Retinal pigment epithelial cell (primary cell): ENCODE results near the gene NDUFB4.
"Not testable (repeated sequence)": the region's sequence is repeated elsewhere in the genome, so short reads cannot be mapped to it uniquely, and the experiment has no call there.

Experiments
- DNase-seq: peaks from one replicate; pipeline ENCODE4 v3.0.0-alpha.2; 2010; ENCODE audit warnings: low read depth
- H3K4me3 ChIP-seq: 2 replicates; pipeline ENCODE4 v1.5.1; 2011; ENCODE audit warnings: mild to moderate bottlenecking, low read length, control low read depth, moderate library complexity
- TF ChIP-seq, protein P1 (sequence below): conservative IDR thresholded peaks from 2 replicates; pipeline ENCODE4 v1.5.1; 2011; ENCODE audit warnings: low read depth, low read length, control low read depth, inconsistent platforms

Gene NDUFB4

DNA sequence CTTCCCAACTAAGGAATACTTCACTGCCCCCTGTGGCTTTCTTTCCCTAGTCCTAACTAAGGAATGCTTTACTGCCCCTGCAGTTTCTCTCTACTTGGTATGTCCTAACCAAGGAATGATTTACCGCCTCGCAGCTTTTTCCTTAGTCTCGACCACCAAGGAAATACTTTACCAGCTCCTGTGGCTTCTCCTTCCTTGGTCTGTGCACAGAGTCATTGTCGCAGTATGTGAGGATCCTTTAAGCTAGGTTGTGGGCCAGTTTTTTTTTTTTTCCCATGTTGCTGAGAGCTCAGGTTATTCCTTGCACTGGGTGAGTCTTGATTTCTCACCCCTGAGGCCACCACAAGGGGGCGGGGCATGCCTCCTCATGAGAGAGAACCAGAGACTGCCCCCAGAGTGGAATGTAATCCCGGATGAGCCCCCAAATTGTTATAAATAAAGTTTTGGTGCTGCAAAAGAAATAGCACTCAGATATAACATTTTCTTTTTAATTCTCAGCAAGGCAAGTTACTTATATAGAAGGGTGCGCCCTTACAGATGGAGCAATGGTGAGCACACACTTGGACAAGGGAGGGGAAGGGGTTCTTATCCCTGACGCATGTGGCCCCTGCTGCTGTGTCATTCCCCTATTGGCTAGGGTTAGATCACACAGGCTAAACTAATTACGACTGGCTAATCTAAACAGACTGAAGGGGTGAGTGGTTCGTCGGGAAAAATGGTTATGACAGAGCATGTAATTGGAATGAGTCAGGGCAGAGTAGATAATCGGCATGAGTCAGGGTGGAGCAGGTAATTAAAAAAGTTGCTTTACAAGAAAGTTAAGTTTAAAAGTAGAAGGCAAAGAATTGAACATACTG lies 27.0 kb downstream of the NDUFB4 start:
- no peak overlapping the region for H3K4me3 ChIP-seq
- TF ChIP-seq, protein P1, sequence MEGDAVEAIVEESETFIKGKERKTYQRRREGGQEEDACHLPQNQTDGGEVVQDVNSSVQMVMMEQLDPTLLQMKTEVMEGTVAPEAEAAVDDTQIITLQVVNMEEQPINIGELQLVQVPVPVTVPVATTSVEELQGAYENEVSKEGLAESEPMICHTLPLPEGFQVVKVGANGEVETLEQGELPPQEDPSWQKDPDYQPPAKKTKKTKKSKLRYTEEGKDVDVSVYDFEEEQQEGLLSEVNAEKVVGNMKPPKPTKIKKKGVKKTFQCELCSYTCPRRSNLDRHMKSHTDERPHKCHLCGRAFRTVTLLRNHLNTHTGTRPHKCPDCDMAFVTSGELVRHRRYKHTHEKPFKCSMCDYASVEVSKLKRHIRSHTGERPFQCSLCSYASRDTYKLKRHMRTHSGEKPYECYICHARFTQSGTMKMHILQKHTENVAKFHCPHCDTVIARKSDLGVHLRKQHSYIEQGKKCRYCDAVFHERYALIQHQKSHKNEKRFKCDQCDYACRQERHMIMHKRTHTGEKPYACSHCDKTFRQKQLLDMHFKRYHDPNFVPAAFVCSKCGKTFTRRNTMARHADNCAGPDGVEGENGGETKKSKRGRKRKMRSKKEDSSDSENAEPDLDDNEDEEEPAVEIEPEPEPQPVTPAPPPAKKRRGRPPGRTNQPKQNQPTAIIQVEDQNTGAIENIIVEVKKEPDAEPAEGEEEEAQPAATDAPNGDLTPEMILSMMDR = no peak
- no peak for DNase-seq

DNA sequence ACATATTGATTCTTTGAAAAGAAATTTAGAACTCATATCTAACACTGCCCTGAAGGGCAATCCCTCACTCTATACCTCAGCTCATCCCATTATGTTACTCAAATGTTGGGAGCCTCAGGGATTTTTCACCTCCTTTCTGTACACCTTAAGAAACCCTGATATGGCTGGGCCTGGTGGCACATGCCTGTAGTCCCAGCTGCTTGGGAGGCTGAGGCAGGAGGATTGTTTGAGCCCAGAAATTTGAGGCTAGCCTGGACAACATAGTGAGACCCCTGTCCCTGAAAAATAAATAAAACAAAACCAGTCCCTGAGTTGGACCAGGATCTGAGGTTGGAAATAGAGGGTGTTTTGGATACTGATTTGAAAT lies 27.6 kb downstream of the NDUFB4 start:
- DNase-seq = no peak
- TF ChIP-seq, protein P1 = no peak
- H3K4me3 ChIP-seq = no peak overlapping the region

DNA sequence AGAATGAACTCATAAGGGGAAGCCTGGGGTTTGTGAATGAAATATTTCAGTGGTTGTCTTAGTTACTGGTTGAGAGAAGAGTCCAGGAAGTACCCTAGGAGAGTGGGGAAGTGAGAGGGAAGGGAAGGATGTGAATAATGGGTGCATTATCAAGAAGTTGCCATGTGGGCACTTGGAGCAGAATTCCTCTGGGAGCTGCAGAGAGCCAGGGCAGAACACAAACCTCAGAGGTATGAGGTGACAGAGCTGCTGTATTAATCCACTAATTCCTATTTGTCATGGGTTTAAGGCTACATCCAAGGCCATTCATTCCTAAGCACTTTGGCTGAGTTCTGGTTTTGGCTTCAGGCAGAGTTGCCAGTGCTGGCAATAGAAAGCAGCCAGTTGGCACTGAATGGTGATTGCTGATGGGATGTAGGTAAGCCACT lies 29.0 kb downstream of the NDUFB4 start:
- TF ChIP-seq, protein P1 = no peak
- H3K4me3 ChIP-seq = no peak overlapping the region
- DNase-seq = no peak

DNA sequence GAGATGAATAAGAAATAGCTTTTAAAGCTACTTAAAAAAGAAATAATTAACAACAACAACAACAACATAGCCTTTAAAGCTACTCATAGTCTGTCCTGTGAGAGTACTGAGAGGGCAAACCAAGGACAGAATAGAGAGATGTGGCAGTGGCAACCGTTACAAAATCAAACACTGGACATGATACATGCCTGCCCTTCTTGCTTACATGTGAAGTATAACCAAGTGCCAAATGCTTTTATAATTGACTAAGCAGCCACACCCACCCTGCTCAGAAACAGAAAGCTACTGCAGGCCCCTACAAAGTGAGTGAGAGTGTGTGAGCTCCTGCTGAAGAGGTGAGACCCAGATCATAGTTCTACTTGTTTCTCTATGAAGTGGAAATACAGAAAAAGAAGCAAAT lies 38.4 kb downstream of the NDUFB4 start:
- no peak overlapping the region for H3K4me3 ChIP-seq
- TF ChIP-seq, protein P1 = no peak
- no peak for DNase-seq

DNA sequence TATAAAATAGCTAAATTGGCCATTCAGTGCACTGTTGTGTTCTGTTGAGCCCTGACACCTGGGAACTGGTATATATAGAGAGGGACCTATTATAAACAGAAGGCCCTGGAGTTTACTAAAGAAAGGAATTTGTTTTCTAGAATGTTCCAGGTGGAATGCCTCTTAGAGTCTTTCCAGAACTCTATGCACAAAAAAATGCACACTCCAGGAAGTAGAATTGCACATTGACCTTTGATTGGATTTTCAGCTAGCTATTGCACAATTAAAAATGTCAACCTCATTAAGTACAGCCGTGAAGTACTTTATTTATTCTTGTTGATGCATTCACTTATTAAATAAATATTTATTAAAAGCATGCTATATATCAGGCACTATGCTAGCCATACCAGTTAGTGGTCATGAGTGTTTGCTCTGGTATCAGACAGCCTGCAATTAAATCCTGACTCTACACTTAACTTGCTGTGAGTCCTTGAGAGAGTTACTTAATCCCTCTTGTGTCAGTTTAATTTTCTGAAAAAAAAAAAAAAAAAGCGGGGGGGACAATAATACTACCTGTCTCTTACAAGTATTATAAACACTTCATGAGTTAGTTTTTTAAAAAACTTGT lies 40.8 kb downstream of the NDUFB4 start:
- no peak overlapping the region for H3K4me3 ChIP-seq
- TF ChIP-seq, protein P1 = no peak
- no peak for DNase-seq

DNA sequence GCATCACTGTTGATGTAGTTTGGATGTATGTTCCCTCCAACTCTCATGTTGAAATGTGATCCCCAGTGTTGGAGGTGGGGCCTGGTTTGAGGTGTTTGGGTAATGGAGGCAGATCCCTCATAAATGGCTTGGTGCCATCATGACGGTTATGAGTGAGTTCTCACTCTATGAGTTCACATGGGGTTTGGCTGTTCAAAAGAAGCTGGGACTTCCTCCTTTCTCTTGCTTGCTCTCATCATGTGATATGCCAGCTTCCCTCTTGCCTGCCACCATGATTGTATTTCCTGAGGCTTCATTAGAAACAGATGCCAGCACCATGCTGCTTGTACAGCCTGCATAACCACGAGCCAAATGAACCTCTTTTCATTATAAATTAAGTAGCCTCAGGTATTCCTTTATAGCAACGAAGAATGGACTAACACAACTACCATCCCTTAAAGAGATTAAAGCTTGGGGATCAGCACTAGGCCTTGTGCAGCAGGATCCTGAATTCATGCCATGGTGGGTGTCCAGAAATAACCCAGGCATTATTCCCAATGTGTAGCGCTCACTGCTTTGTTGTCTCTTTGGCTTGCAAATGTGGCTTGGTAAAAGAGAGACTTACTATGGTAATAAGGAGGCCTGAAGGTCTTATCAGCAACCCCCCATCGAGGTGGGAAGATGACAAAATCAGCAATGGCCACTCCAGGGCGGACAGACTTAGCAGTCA lies 41.9 kb downstream of the NDUFB4 start:
- H3K4me3 ChIP-seq = no peak overlapping the region
- TF ChIP-seq, protein P1 = no peak
- no peak for DNase-seq

DNA sequence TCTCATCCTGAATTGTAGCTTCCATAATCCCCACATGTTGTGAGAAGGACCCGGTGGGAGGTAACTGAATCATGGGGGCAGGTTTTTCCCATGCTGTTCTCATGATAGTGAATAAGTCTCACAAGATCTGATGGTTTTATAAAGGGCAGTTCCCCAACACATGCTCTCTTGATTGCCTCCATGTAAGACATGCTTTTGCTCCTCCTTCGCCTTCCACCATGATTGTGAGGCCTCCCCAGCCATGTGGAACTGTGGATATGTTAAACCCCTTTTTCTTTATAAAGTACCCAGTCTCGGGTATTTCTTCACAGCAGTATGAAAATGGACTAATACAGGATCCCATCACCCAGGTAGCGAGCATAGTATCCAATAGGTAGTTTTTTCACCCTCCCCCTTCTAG lies 42.7 kb downstream of the NDUFB4 start:
- H3K4me3 ChIP-seq, DNase-seq: not testable (repeated sequence)
